OCI-LY3 (cell line): ENCODE results near the gene HOXA5.

Source experiments
- EZH2phosphoT487 ChIP-seq: fragments of 200-600 bp; shearing (Covaris generic); IDR thresholded peaks from 2 replicates; pipeline ENCODE4 v1.6.1; 2018; ENCODE audit warnings: antibody characterized with exemption, mixed run types, low read depth
- TF ChIP-seq, protein P1 (sequence below): fragments of 200-600, 300-600 bp; sonication (generic); IDR thresholded peaks from 2 replicates; pipeline ENCODE4 v1.5.1; 2014; ENCODE audit warnings: antibody characterized with exemption, low read length, low read depth

- TF ChIP-seq, protein P1, sequence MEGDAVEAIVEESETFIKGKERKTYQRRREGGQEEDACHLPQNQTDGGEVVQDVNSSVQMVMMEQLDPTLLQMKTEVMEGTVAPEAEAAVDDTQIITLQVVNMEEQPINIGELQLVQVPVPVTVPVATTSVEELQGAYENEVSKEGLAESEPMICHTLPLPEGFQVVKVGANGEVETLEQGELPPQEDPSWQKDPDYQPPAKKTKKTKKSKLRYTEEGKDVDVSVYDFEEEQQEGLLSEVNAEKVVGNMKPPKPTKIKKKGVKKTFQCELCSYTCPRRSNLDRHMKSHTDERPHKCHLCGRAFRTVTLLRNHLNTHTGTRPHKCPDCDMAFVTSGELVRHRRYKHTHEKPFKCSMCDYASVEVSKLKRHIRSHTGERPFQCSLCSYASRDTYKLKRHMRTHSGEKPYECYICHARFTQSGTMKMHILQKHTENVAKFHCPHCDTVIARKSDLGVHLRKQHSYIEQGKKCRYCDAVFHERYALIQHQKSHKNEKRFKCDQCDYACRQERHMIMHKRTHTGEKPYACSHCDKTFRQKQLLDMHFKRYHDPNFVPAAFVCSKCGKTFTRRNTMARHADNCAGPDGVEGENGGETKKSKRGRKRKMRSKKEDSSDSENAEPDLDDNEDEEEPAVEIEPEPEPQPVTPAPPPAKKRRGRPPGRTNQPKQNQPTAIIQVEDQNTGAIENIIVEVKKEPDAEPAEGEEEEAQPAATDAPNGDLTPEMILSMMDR: no peak
- TF ChIP-seq EZH2phosphoT487: no peak
Measured at GRCh38 chr7:27104341-27105058, 39.0 kb downstream of the HOXA5 start.
